ENCODE measurements around the gene PVRIG.
"Not testable (repeated sequence)": the region's sequence is repeated elsewhere in the genome, so short reads cannot be mapped to it uniquely, and the experiment has no call there.

The PVRIG gene

DNA sequence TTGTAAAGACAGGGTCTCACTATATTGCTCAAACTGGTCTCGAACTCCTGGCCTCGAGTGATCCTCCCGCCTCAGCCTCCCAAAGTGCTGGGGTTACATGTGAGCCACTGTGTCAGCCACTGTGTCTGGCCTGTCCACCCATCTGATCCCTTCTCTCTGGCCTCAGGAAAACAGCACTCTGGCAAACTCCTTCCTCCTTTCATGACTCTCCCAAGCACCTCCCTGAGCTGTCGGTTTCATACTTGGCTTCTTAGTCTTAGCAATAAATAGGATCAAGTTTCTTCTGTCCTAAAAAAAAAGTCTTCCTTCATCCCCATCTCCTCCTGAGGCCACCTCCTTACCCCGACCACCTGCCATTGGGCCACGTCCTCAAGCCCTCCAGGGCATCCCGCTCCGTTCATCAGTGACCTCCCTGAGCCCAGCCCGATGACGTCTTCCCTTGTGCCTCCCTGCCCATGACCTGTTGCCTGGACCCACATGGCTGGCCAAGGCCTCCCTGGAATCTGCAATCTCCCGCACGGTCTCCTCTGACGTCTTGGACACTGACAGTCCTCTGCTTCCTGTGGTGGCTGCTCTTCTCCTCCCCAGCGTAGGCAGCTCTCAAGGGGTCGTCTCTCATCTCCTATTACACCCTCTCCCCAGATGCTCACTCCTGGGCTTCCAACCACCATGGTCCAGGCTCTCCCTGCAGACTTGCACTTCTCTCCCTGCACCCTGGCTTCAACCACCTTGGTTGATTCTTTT, 26.5 kb downstream of the PVRIG start:
- H3K9ac ChIP-seq (ENCODE audit: low read depth, low read length); H3K27me3 ChIP-seq (ENCODE audit: control insufficient read depth, insufficient read depth, low read length); H3K36me3 ChIP-seq (ENCODE audit: insufficient read depth, low read length); H3K9me3 ChIP-seq (replicated peaks; ENCODE audit: low read length); H3K4me1 ChIP-seq (ENCODE audit: control insufficient read depth, insufficient read depth, low read length); H3K4me3 ChIP-seq (ENCODE audit: low read length); H3K4me2 ChIP-seq (ENCODE audit: low read length): not testable (repeated sequence)

DNA sequence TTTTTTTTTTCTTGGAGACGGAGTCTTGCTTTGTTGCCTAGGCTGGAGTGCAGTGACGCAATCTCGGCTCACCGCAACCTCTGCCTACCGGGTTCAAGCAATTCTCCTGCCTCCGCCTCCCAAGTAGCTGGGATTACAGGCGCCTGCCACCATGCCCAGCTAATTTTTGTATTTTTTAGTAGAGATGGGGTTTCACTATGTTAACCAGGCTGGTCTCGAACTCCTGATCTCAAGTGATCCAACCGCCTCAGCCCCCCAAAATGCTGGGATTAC, 27.1 kb downstream of the PVRIG start:
- H3K9ac ChIP-seq (ENCODE audit: low read depth, low read length); H3K4me3 ChIP-seq (ENCODE audit: low read length); H3K4me1 ChIP-seq (ENCODE audit: control insufficient read depth, insufficient read depth, low read length); H3K9me3 ChIP-seq (replicated peaks; ENCODE audit: low read length); H3K27me3 ChIP-seq (ENCODE audit: control insufficient read depth, insufficient read depth, low read length); H3K36me3 ChIP-seq (ENCODE audit: insufficient read depth, low read length); H3K4me2 ChIP-seq (ENCODE audit: low read length): not testable (repeated sequence)

DNA sequence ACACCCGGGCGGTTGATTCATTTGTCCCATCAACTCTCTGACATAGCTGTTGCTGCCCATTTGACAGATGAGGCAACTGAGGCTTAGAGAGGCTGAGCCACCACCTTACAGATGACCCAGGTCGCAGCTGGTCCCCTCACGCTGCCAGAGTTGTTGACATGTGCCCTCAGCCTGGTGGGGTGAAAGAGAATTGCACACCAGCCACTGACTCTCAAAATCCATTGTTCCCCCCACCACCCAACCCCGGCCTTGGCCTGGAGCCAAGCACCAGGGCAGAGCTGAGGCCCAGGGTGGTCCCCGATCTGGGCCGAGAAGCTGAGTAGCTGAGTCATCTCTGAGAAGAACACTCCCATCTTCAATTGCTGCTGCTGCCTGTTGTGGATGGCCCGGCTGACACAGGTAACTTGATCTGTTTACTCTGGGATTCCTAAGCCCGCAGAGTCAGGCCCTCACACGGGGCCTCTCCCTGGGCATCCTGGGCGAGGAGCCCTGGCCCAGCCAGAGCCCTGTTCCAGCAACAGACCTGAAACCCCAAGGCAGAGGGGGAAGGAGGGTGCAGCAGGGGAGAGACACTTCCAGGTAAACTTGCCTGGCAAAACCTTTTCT, 27.5 kb downstream of the PVRIG start:
- H3K36me3 ChIP-seq (ENCODE audit: insufficient read depth, low read length): no peaks in the 10 kb centered on the region
- H3K27me3 ChIP-seq (ENCODE audit: control insufficient read depth, insufficient read depth, low read length): peaks cover 6% of the 10 kb centered on the region
- H3K4me2 ChIP-seq (ENCODE audit: low read length): no peak overlapping the region
- H3K9ac ChIP-seq (ENCODE audit: low read depth, low read length): no peak overlapping the region
- peaks cover 10% of the 10 kb centered on the region for H3K4me1 ChIP-seq (ENCODE audit: control insufficient read depth, insufficient read depth, low read length)
- H3K9me3 ChIP-seq (replicated peaks; ENCODE audit: low read length): no peaks in the 10 kb centered on the region
- H3K4me3 ChIP-seq (ENCODE audit: low read length): no peak overlapping the region

DNA sequence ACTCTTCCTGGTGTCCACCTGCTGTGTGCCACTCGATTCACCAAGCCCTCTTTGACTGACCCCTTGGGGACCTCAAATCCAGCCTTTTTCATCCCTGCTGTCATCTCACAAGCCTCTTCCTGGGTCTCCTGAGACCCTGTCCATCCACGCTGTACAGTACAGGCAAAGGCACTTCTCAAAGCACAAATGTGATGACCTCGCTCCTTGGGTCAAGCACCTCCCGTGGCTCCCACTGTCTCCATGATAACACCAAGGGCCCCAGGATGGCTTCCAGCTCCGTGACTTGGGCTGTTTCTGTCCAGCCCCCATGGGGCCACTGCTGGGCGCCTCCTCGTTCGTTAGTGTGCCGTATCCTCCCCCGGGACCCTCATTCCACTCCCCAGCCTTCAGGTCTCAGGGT, 28.7 kb downstream of the PVRIG start:
- peaks cover 6% of the 10 kb centered on the region for H3K27me3 ChIP-seq (ENCODE audit: control insufficient read depth, insufficient read depth, low read length)
- no peaks in the 10 kb centered on the region for H3K9me3 ChIP-seq (replicated peaks; ENCODE audit: low read length)
- no peak overlapping the region for H3K9ac ChIP-seq (ENCODE audit: low read depth, low read length)
- no peak overlapping the region for H3K4me3 ChIP-seq (ENCODE audit: low read length)
- H3K4me2 ChIP-seq (ENCODE audit: low read length): no peak overlapping the region
- H3K4me1 ChIP-seq (ENCODE audit: control insufficient read depth, insufficient read depth, low read length): peaks cover 10% of the 10 kb centered on the region
- H3K36me3 ChIP-seq (ENCODE audit: insufficient read depth, low read length): no peaks in the 10 kb centered on the region

DNA sequence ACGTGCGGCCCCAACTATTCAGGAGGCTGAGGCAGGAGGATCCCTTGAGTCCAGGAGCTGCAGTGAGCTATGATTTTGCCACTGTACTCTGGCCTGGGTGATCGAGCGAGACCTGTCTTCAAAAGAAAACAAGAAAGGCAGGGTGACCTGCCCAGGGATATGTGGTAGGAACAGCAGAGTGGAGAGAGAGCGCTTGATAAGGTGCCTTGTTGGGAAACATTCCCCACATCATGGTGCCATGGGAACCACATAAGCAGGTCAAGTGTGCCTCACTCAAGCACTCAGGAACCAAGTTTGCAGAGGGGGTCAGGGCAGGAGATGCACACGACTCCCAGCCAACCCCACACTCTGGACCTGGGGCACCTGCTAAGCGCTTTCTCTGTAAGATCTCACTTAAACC, 37.3 kb downstream of the PVRIG start:
- no peaks in the 10 kb centered on the region for H3K36me3 ChIP-seq (ENCODE audit: insufficient read depth, low read length)
- H3K4me1 ChIP-seq (ENCODE audit: control insufficient read depth, insufficient read depth, low read length): no peaks in the 10 kb centered on the region
- no peaks in the 10 kb centered on the region for H3K27me3 ChIP-seq (ENCODE audit: control insufficient read depth, insufficient read depth, low read length)
- no peak overlapping the region for H3K4me3 ChIP-seq (ENCODE audit: low read length)
- no peak overlapping the region for H3K4me2 ChIP-seq (ENCODE audit: low read length)
- H3K9ac ChIP-seq (ENCODE audit: low read depth, low read length): no peak overlapping the region
- no peaks in the 10 kb centered on the region for H3K9me3 ChIP-seq (replicated peaks; ENCODE audit: low read length)

DNA sequence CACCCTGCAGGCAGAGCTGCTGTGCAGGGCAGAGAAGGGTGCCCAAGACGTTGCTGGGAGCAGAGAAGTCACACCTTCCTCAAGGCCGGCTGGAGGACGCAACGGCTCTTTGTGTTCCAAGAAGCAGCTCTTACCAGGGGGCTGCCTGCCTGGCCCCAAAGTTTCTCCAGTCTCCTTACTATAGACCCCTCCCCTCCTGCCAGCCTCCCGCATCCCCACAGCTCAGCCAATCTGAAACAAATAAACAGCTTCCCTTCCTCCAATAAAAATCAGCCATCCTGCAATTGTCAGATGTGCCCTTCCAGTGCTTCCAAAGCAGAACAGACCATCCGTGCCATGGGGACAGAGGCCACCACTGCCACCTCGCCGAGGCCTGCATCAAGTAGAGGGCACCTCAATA, 40.2 kb downstream of the PVRIG start:
- H3K4me3 ChIP-seq (ENCODE audit: low read length); H3K4me1 ChIP-seq (ENCODE audit: control insufficient read depth, insufficient read depth, low read length): not testable (repeated sequence)

DNA sequence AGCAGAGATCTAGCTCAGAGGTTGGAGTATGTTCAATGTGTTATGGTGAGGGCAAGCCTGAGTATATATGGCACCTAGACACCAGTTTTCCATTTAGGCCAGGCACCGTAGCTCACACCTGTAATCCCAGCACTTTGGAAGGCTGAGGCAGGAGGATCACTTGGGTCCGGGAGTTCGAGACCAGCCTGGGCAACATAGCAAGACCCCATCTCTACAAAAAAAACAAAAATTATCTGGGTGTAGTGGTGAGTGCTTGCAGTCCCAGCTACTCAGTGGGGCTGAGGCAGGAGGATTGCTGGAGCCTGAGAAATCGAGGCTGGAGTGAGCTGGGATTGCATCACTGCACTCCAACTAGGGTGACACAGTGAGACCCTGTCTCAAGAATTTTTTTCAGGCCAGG, 43.1 kb downstream of the PVRIG start:
- not testable (repeated sequence) for H3K36me3 ChIP-seq (ENCODE audit: insufficient read depth, low read length); H3K4me1 ChIP-seq (ENCODE audit: control insufficient read depth, insufficient read depth, low read length); H3K9me3 ChIP-seq (replicated peaks; ENCODE audit: low read length); H3K4me2 ChIP-seq (ENCODE audit: low read length); H3K9ac ChIP-seq (ENCODE audit: low read depth, low read length); H3K27me3 ChIP-seq (ENCODE audit: control insufficient read depth, insufficient read depth, low read length); H3K4me3 ChIP-seq (ENCODE audit: low read length)

More for the DNA sequence above, 40.2 kb downstream of the PVRIG start:
- H3K9me3 ChIP-seq (replicated peaks; ENCODE audit: low read length); H3K27me3 ChIP-seq (ENCODE audit: control insufficient read depth, insufficient read depth, low read length); H3K9ac ChIP-seq (ENCODE audit: low read depth, low read length); H3K36me3 ChIP-seq (ENCODE audit: insufficient read depth, low read length); H3K4me2 ChIP-seq (ENCODE audit: low read length): not testable (repeated sequence)

DNA sequence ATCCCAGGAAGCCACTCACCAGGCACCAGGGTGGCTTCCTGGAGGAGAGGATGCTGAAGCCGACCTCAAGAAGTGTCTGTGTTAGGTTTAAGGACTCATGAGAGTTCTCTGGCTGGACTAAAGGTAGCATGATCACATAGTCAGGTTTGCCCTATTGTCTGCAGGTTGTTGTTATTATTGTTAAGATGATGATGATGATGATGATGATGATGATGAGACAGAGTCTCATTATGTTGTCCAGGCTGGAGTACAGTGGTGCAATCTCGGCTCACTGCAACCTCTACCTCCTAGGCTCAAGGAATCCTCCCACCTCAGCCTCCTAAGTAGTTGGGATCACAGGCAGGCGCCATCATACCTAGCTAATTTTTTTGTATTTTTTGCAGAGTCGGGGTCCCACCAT, 44.5 kb downstream of the PVRIG start:
- H3K36me3 ChIP-seq (ENCODE audit: insufficient read depth, low read length); H3K9ac ChIP-seq (ENCODE audit: low read depth, low read length); H3K4me2 ChIP-seq (ENCODE audit: low read length); H3K4me3 ChIP-seq (ENCODE audit: low read length); H3K27me3 ChIP-seq (ENCODE audit: control insufficient read depth, insufficient read depth, low read length); H3K4me1 ChIP-seq (ENCODE audit: control insufficient read depth, insufficient read depth, low read length); H3K9me3 ChIP-seq (replicated peaks; ENCODE audit: low read length): not testable (repeated sequence)

DNA sequence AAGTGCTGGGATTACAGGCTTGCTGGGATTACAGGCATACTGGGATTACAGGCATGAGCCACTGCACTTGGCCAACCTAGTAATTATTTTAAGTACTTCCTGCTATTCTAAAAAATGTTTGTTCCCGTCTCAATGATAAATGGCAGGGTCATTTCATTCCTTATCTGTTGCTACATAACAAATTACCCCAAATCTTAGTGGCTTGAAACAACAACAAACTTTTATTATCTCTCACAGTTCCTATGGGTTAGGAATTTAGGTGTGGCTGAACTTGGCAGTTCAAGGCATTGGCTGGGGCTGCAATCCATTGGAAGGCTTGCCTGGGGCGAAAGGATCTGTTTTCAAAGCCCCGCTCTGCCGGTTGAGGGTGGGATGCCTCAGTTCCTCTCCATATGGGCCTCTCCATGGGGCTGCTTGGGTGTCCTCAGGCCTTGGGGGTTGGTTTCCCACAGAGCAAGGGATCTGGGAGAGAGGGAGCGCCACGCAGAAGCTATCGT, 45.0 kb downstream of the PVRIG start:
- H3K4me2 ChIP-seq (ENCODE audit: low read length); H3K9me3 ChIP-seq (replicated peaks; ENCODE audit: low read length); H3K9ac ChIP-seq (ENCODE audit: low read depth, low read length); H3K36me3 ChIP-seq (ENCODE audit: insufficient read depth, low read length); H3K27me3 ChIP-seq (ENCODE audit: control insufficient read depth, insufficient read depth, low read length); H3K4me3 ChIP-seq (ENCODE audit: low read length); H3K4me1 ChIP-seq (ENCODE audit: control insufficient read depth, insufficient read depth, low read length): not testable (repeated sequence)

DNA sequence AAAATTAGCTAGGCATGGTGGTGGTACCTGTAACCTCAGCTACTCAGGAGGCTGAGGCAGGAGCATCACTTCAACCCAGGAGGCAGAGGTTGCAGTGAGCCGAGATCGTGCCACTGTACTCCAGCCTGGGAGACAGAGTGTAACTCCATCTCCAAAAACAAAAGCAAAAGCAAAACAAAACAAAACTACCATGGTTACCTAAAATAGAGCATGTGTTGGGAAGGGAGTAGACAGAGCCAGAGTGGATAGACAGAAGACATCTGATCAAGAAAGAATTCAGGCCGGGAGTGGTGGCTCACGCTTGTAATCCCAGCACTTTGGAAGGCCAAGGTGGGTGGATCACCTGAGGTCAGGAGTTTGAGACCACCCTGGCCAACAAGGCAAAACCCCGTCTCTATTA, 46.1 kb downstream of the PVRIG start:
- not testable (repeated sequence) for H3K27me3 ChIP-seq (ENCODE audit: control insufficient read depth, insufficient read depth, low read length); H3K9me3 ChIP-seq (replicated peaks; ENCODE audit: low read length); H3K4me2 ChIP-seq (ENCODE audit: low read length); H3K4me1 ChIP-seq (ENCODE audit: control insufficient read depth, insufficient read depth, low read length); H3K4me3 ChIP-seq (ENCODE audit: low read length); H3K9ac ChIP-seq (ENCODE audit: low read depth, low read length); H3K36me3 ChIP-seq (ENCODE audit: insufficient read depth, low read length)

DNA sequence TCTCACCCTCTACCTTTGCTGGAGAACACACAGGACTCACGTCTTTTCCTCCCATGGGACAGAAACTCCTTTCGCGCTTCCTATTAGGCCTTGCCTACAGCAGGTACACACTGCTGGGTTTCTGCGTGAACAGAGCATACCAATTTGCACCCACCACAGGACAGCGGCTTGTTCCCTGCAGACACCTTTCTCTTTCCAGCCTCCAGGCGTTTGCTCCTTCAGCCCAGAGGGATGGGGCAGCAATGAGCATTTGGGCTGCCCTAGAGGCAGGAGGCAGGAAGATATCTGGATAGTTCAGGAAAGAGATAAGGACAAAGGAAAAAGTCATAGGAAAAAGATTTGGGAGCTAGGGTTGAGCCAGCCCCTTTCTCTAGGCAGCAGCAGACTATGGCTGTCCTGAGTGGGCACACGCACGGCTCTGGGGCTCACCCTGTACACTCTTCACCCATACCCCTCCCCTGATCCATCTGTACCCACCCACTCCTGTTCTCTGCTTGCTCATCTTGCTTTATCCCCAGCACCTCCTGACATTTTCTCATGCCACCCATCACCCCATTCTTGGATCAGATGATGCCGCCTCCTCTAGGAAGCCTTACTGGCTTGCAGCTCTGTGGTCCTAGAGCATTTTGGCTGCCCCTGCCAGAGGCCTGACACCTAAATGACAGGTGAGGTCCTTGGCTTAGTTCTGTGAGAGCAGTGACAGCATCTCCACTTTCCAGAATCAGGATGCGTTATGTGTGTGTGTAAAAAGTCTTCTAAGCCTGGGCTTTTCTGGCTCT, 47.0 kb downstream of the PVRIG start:
- Histone ChIP-seq H3K9ac (ENCODE audit: low read depth, low read length) (no peak overlapping the region), H3K4me2 (ENCODE audit: low read length) (no peak overlapping the region), H3K27me3 (ENCODE audit: control insufficient read depth, insufficient read depth, low read length) (no peaks in the 10 kb centered on the region), H3K4me3 (ENCODE audit: low read length) (no peak overlapping the region), H3K4me1 (ENCODE audit: control insufficient read depth, insufficient read depth, low read length) (peaks cover 5% of the 10 kb centered on the region), H3K9me3 (replicated peaks; ENCODE audit: low read length) (no peaks in the 10 kb centered on the region), H3K36me3 (ENCODE audit: insufficient read depth, low read length) (no peaks in the 10 kb centered on the region)

DNA sequence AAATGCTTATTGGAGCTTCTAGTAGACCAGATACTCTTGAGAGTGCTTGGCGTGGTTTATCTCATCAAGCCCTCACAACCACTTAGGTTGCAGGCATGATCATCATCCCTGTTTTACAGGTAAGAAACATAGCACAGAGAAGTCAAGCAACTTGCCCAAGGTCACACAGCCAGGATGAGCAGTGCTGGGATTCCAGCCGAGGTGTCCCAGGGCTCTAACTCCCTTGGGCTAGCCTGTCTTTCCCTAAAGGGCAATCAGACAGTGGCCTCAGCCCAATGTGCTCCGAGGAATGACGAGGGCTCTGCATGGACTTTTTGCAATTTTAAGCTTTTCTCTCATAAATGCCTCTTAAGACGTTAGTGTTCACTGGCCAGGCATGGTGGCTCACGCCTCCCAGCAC, 47.9 kb downstream of the PVRIG start:
- Histone ChIP-seq H3K9ac (ENCODE audit: low read depth, low read length) (no peak overlapping the region), H3K36me3 (ENCODE audit: insufficient read depth, low read length) (no peaks in the 10 kb centered on the region), H3K4me1 (ENCODE audit: control insufficient read depth, insufficient read depth, low read length) (peaks cover 5% of the 10 kb centered on the region), H3K9me3 (replicated peaks; ENCODE audit: low read length) (no peaks in the 10 kb centered on the region), H3K4me3 (ENCODE audit: low read length) (no peak overlapping the region), H3K4me2 (ENCODE audit: low read length) (no peak overlapping the region), H3K27me3 (ENCODE audit: control insufficient read depth, insufficient read depth, low read length) (no peaks in the 10 kb centered on the region)
